H54 (cell line): Measurements from ENCODE around the gene GP9.

Source experiments
- DNase-seq: peaks from one replicate; pipeline ENCODE4 v3.0.0; 2011; ENCODE audit warnings: low spot score, mixed read lengths; ENCODE audit not compliant: insufficient read length
- FAIRE-seq: peaks from 3 replicates; lab custom pipeline; 2011; peaks lifted over from hg19 to GRCh38; lab: Jason Lieb, UNC
- POLR2A ChIP-seq: IDR thresholded peaks from 2 replicates; pipeline ENCODE4 v1.6.1; 2011; ENCODE audit warnings: low read depth, mild to moderate bottlenecking, low read length

Gene GP9

GRCh38 chr3:129036222-129037092 lies 24.1 kb upstream of the GP9 start:
- FAIRE-seq = no peak
- TF ChIP-seq POLR2A = no peak

GRCh38 chr3:129037093-129037419 lies 23.5 kb upstream of the GP9 start:
- TF ChIP-seq POLR2A = no peak
- FAIRE-seq (no peak), DNase-seq (no peak)

More at GRCh38 chr3:129036222-129037092, 24.1 kb upstream of the GP9 start:
- DNase-seq = no peak

GRCh38 chr3:129038121-129038855 lies 22.3 kb upstream of the GP9 start:
- TF ChIP-seq POLR2A = no peak
- DNase-seq (no peak), FAIRE-seq (no peak)

GRCh38 chr3:129039271-129040038 lies 21.1 kb upstream of the GP9 start:
- DNase-seq (no peak), FAIRE-seq (no peak)
- TF ChIP-seq POLR2A = no peak

GRCh38 chr3:129040039-129040336 lies 20.6 kb upstream of the GP9 start:
- no peak for TF ChIP-seq POLR2A
- FAIRE-seq (no peak), DNase-seq (no peak)

GRCh38 chr3:129040579-129041300 lies 19.8 kb upstream of the GP9 start:
- no peak for DNase-seq

GRCh38 chr3:129045675-129046036 lies 14.9 kb upstream of the GP9 start:
- TF ChIP-seq POLR2A = no peak
- no peak for FAIRE-seq
- DNase-seq = no peak

More at GRCh38 chr3:129040579-129041300, 19.8 kb upstream of the GP9 start:
- FAIRE-seq = no peak
- no peak for TF ChIP-seq POLR2A

GRCh38 chr3:129046037-129046731 lies 14.4 kb upstream of the GP9 start:
- DNase-seq = no peak
- FAIRE-seq = no peak
- TF ChIP-seq POLR2A = no peak

- TF ChIP-seq POLR2A = no peak
- no peak for DNase-seq
- FAIRE-seq = no peak
Measured at GRCh38 chr3:129046732-129047552, 13.6 kb upstream of the GP9 start.

GRCh38 chr3:129047553-129047839 lies 13.1 kb upstream of the GP9 start:
- DNase-seq = no peak
- no peak for TF ChIP-seq POLR2A
- no peak for FAIRE-seq

- DNase-seq (no peak), FAIRE-seq (no peak)
- no peak for TF ChIP-seq POLR2A
Measured at GRCh38 chr3:129050556-129051295, 9.9 kb upstream of the GP9 start.

GRCh38 chr3:129051871-129052340 lies 8.7 kb upstream of the GP9 start:
- FAIRE-seq (no peak), DNase-seq (no peak)
- no peak for TF ChIP-seq POLR2A
